ENCODE data around the gene THSD4. TPM values are rescaled to one million over a fixed set of nuclear protein-coding genes. Genes with fewer than 3 reads are reported as not detected.

THSD4 gene
- polyA plus RNA-seq, 1 experiment, result 45.8 TPM

- H3K27ac ChIP-seq (ENCODE audit: low read depth, low read length), result no peak overlapping the region
- TF ChIP-seq CTCF (IDR thresholded peaks at IDR 0.05; ENCODE audit: low read depth, low read length), result no peak
- ChIA-PET CTCF (no interaction called here), POLR2A (no interaction called here)
- DNase-seq (ENCODE audit: low read depth, low spot score), result no peak
- H3K27me3 ChIP-seq (ENCODE audit: control insufficient read depth, insufficient read depth, low read length), result no peaks in the 10 kb centered on the region
- H3K9me3 ChIP-seq (ENCODE audit: control insufficient read depth, insufficient read depth, low read length), result no peaks in the 10 kb centered on the region
- H3K4me3 ChIP-seq (ENCODE audit: low read depth, low read length), result no peak overlapping the region
Measured at GRCh38 chr15:71659730-71660067, 544.4 kb downstream of the THSD4 start.

- no peaks in the 10 kb centered on the region for H3K9me3 ChIP-seq (ENCODE audit: control insufficient read depth, insufficient read depth, low read length)
- no peak overlapping the region for H3K27ac ChIP-seq (ENCODE audit: low read depth, low read length)
- POLR2A ChIA-PET, result no interaction called here
- CTCF ChIA-PET, result interaction anchor here (1.2 kb wide), 1 partner anchor 83 kb away, joined by 3 read pairs; no protein-coding TSS in a partner anchor
- H3K4me3 ChIP-seq (ENCODE audit: low read depth, low read length), result no peak overlapping the region
- no peaks in the 10 kb centered on the region for H3K27me3 ChIP-seq (ENCODE audit: control insufficient read depth, insufficient read depth, low read length)
- TF ChIP-seq CTCF (IDR thresholded peaks at IDR 0.05; ENCODE audit: low read depth, low read length), result no peak
- no peak for DNase-seq (ENCODE audit: low read depth, low spot score)
Measured at GRCh38 chr15:71660501-71660900, 545.2 kb downstream of the THSD4 start.

- ChIA-PET CTCF (interaction anchor here (1.0 kb wide), 1 partner anchor 218 kb away, joined by 4 read pairs; no protein-coding TSS in a partner anchor), POLR2A (no interaction called here)
- no peak for TF ChIP-seq CTCF (IDR thresholded peaks at IDR 0.05; ENCODE audit: low read depth, low read length)
- no peak for DNase-seq (ENCODE audit: low read depth, low spot score)
- no peaks in the 10 kb centered on the region for H3K27me3 ChIP-seq (ENCODE audit: control insufficient read depth, insufficient read depth, low read length)
- no peak overlapping the region for H3K27ac ChIP-seq (ENCODE audit: low read depth, low read length)
- no peak overlapping the region for H3K4me3 ChIP-seq (ENCODE audit: low read depth, low read length)
- no peaks in the 10 kb centered on the region for H3K9me3 ChIP-seq (ENCODE audit: control insufficient read depth, insufficient read depth, low read length)
Measured at GRCh38 chr15:71662306-71662705, 547.0 kb downstream of the THSD4 start.

- Histone ChIP-seq H3K27ac (ENCODE audit: low read depth, low read length) (no peak overlapping the region), H3K9me3 (ENCODE audit: control insufficient read depth, insufficient read depth, low read length) (no peaks in the 10 kb centered on the region), H3K4me3 (ENCODE audit: low read depth, low read length) (no peak overlapping the region), H3K27me3 (ENCODE audit: control insufficient read depth, insufficient read depth, low read length) (no peaks in the 10 kb centered on the region)
- no peak for DNase-seq (ENCODE audit: low read depth, low spot score)
- CTCF ChIA-PET, result no interaction called here
- POLR2A ChIA-PET, result no interaction called here
- no peak for TF ChIP-seq CTCF (IDR thresholded peaks at IDR 0.05; ENCODE audit: low read depth, low read length)
Measured at GRCh38 chr15:71664622-71665021, 549.4 kb downstream of the THSD4 start.

- no peak for TF ChIP-seq CTCF (IDR thresholded peaks at IDR 0.05; ENCODE audit: low read depth, low read length)
- H3K27ac ChIP-seq (ENCODE audit: low read depth, low read length), result no peak overlapping the region
- POLR2A ChIA-PET, result no interaction called here
- CTCF ChIA-PET, result interaction anchor here (1.0 to 1.3 kb wide), 4 partner anchors 10 to 92 kb away, joined by 3 read pairs; no protein-coding TSS in a partner anchor
- no peak overlapping the region for H3K4me3 ChIP-seq (ENCODE audit: low read depth, low read length)
- no peaks in the 10 kb centered on the region for H3K9me3 ChIP-seq (ENCODE audit: control insufficient read depth, insufficient read depth, low read length)
- DNase-seq (ENCODE audit: low read depth, low spot score), result no peak
- H3K27me3 ChIP-seq (ENCODE audit: control insufficient read depth, insufficient read depth, low read length), result no peaks in the 10 kb centered on the region
Measured at GRCh38 chr15:71666763-71667620, 551.7 kb downstream of the THSD4 start.

Measured in AG04450 (cell line).